ENCODE data around the gene LACRT. TPM values are rescaled to one million over a fixed set of nuclear protein-coding genes. Genes with fewer than 3 reads are reported as not detected.

Gene LACRT
- total RNA-seq, 2 donors from 2014 or later: not detected

DNA sequence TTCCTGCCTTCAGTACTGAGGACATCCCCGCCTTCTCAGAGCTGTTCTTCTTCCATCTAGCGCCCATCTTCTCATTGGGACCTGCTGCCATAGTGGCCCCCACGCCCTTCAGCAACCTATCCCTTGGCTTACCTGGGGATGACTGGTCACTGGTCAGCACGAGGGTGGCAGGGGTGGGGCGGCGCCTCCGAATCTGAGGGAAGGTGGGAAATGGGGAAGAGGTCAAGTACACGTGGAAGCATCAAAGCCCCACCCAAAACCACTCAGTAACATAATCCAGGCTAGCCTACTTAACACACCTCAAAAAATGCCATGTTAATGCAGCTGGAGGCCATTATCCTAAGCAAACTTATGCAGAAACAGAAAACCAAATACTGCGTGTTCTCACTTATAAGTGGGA is 50.6 kb downstream of the LACRT start:
- DNase-seq (ENCODE audit: low spot score): no peak
- intact Hi-C loops (cut with DNase I): no loop called here

DNA sequence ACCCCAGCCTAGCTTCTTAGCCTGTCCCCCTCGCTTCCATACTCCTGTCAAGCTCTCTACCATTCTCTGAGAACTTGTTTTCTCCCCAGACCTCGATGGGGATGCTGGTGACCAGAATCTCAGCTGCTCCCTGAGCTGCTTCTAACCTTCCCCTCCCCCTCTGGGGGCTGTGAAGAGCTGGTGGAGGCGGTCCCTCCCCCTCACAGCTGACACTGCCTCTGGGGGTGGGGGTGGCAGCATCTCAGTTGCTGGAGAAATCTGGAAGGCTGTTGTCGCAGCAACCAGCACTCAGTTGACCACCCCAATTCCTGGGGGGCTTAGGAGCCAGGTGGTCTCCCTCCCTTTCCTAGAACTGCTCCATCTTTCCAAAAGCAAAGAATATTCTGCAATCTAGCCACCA is 51.0 kb downstream of the LACRT start:
- intact Hi-C loops (cut with DNase I): no loop called here

GRCh38 chr12:54581412-54581811 is 53.3 kb downstream of the LACRT start:
- no peak for DNase-seq (ENCODE audit: low spot score)
- intact Hi-C loops (cut with DNase I): no loop called here

More for the DNA sequence above, 51.0 kb downstream of the LACRT start:
- no peak for DNase-seq (ENCODE audit: low spot score)

Other genes starting within 250 kb of the LACRT start
- gene ITGA5, start 215.6 kb downstream of the LACRT start, total RNA-seq: 1,000 to 10,000 TPM in 1 of 2 donors, 100 to 1,000 TPM in 1; 833 to 1,151 TPM
- under 1 TPM in 1 of 2 donors, not detected in 1; 0.69 TPM for gene GTSF1, start 161.3 kb downstream of the LACRT start, total RNA-seq
- gene NCKAP1L, start 137.1 kb downstream of the LACRT start, total RNA-seq: 10 to 100 TPM; 41.4 to 46.4 TPM
- gene PDE1B, start 85.3 kb downstream of the LACRT start, total RNA-seq: 10 to 100 TPM in 1 of 2 donors, 1 to 10 TPM in 1; 9.6 to 25.1 TPM
- 1 to 10 TPM; 3.7 to 7.4 TPM for gene PPP1R1A, start 46.2 kb downstream of the LACRT start, total RNA-seq
- not detected for gene DCD, start 13.5 kb upstream of the LACRT start, total RNA-seq
- not detected for gene MUCL1, start 219.6 kb upstream of the LACRT start, total RNA-seq

Data from posterior vena cava (tissue), 2 donors.